MCF 10A (cell line): ENCODE data around the gene KIAA2012. TPM values are rescaled to one million over a fixed set of nuclear protein-coding genes. Genes with fewer than 3 reads are reported as not detected.

Experiments used
- BruUV-seq: library from RNA; stranded (reverse); fragments of 400-500 nt; replicated peaks from 2 replicates; lab custom pipeline; 2021; lab: Mats Ljungman, UMichigan
- CTCF ChIA-PET: fragments of 300-600 bp; sonication (Branson Sonifier 250); formaldehyde crosslinking; extraction: SDS; loops from one replicate; lab custom pipeline; 2021; ENCODE audit warnings: antibody characterized with exemption, inconsistent platforms; lab: Yijun Ruan, JAX
- POLR2A ChIA-PET: fragments of 300-600, 350-650 bp; sonication (Branson Sonifier 250); formaldehyde crosslinking; extraction: SDS; loops from one replicate; lab custom pipeline; 2020; ENCODE audit warnings: antibody characterized with exemption, inconsistent platforms; lab: Yijun Ruan, JAX
- DNase-seq: peaks from one replicate; pipeline ENCODE4 v3.0.0-alpha.2; 2018; ENCODE audit not compliant: unreplicated experiment
- H3K27ac Mint-ChIP-seq: one replicate; pipeline ENCODE4 v1.8.0; 2022; ENCODE audit warnings: mild to moderate bottlenecking, low read depth, mixed read lengths; ENCODE audit not compliant: unreplicated experiment
- H3K27me3 Mint-ChIP-seq: one replicate; pipeline ENCODE4 v1.8.0; 2022; ENCODE audit warnings: mixed read lengths; ENCODE audit not compliant: insufficient read depth, unreplicated experiment
- H3K36me3 Mint-ChIP-seq: one replicate; pipeline ENCODE4 v1.8.0; 2022; ENCODE audit warnings: mild to moderate bottlenecking, moderate library complexity, mixed read lengths; ENCODE audit not compliant: insufficient read depth, unreplicated experiment
- H3K4me1 Mint-ChIP-seq: one replicate; pipeline ENCODE4 v1.8.0; 2022; ENCODE audit warnings: mixed read lengths; ENCODE audit not compliant: insufficient read depth, unreplicated experiment
- H3K4me3 Mint-ChIP-seq: one replicate; pipeline ENCODE4 v1.8.0; 2022; ENCODE audit warnings: mild to moderate bottlenecking, moderate library complexity, mixed read lengths; ENCODE audit not compliant: unreplicated experiment
- H3K9me3 Mint-ChIP-seq: one replicate; pipeline ENCODE4 v1.8.0; 2022; ENCODE audit warnings: mixed read lengths; ENCODE audit not compliant: unreplicated experiment
- intact Hi-C: fragments of 100-400 bp; cut with micrococcal nuclease; formaldehyde crosslinking; loops from 2 replicates; pipeline ENCODE4 v1.14.1; 2022
- total RNA-seq: library from RNA; stranded (reverse); gene quantifications from 2 replicates; pipeline ENCODE4 v1.2.3, GENCODE V29; 2022
- TF ChIP-seq, protein P1 (sequence below): fragments of 200-600 bp; IDR thresholded peaks from one replicate; pipeline ENCODE4 v1.8.0; 2022; ENCODE audit warnings: antibody characterized with exemption, mild to moderate bottlenecking; ENCODE audit not compliant: unreplicated experiment

The KIAA2012 gene
- total RNA-seq, 1 experiment from 2014 or later, result not detected

DNA sequence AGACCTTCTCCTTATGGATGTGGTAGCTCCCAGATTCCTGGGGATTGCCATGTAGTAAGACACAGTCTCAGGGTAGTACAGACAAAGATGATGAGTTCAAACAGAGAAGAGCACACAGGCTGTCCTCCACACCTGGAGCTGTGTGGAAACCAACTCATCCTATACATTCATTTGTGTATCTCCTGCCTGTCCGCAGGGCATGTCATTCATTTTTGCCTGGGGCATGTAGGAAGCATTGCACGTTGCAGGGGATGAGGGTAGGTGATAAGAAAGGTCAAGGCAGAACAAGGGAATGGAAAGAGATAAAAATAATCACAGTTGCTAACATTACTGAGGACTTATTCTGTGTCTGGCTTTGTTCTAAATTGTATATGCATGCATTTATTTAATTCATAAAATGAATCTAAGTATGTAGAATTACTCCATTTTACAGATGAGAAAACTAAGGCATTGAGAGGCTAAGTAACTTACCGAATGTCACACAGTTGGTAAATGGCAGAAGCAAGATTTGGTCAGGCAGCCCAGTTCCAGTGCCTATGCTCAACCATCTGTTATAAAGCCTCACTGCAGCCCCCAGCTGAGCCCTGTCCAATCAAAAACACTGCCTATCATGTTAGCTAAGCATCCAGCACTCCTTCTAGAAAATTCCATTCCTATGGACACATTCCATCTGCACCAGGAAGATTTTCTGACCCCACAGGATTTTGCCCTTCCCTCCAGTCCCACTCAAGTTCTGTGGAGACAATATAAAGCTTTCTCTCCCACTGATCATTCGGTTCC lies 84.3 kb downstream of the KIAA2012 start:
- POLR2A ChIA-PET, result no interaction called here
- CTCF ChIA-PET, result interaction anchor here (0.6 to 1.1 kb wide), 2 partner anchors 55 to 297 kb away, joined by 3 to 4 read pairs; no protein-coding TSS in a partner anchor

DNA sequence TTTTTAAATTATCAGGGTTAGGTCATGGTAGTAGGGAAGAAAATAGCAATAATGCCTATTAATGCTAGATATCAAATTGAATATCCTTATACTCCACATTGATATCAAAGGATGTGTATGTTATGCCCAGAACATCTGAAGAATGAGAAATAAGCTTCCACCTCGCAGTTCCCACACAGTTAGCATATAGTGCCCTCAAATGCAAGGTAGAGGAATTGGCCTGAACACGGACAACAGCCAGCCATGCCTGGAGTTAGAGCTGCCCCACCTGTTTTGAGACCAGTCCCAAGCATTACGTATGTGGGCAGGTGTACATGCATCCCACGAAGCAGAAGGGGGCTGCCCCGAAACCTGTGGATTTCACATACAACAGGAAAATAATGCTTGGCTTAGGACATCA lies 85.7 kb downstream of the KIAA2012 start:
- Mint-ChIP-seq H3K4me1 (no peaks in the 10 kb centered on the region), H3K36me3 (no peaks in the 10 kb centered on the region), H3K27ac (no peak overlapping the region), H3K27me3 (peaks cover 10% of the 10 kb centered on the region), H3K4me3 (no peak overlapping the region), H3K9me3 (no peaks in the 10 kb centered on the region)
- ChIA-PET POLR2A (interaction anchor here (0.8 kb wide), 1 partner anchor 299 kb away, joined by 4 read pairs; no protein-coding TSS in a partner anchor), CTCF (interaction anchor here (0.5 to 1.8 kb wide), 6 partner anchors 9 to 912 kb away, joined by 3 to 5 read pairs (median 4); no protein-coding TSS in a partner anchor)
- no TSS peak for BruUV-seq
- TF ChIP-seq, protein P1, sequence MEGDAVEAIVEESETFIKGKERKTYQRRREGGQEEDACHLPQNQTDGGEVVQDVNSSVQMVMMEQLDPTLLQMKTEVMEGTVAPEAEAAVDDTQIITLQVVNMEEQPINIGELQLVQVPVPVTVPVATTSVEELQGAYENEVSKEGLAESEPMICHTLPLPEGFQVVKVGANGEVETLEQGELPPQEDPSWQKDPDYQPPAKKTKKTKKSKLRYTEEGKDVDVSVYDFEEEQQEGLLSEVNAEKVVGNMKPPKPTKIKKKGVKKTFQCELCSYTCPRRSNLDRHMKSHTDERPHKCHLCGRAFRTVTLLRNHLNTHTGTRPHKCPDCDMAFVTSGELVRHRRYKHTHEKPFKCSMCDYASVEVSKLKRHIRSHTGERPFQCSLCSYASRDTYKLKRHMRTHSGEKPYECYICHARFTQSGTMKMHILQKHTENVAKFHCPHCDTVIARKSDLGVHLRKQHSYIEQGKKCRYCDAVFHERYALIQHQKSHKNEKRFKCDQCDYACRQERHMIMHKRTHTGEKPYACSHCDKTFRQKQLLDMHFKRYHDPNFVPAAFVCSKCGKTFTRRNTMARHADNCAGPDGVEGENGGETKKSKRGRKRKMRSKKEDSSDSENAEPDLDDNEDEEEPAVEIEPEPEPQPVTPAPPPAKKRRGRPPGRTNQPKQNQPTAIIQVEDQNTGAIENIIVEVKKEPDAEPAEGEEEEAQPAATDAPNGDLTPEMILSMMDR, result no peak
- DNase-seq, result peak; percentile 26
- intact Hi-C loops, result loop anchor here (2.0 to 5.0 kb wide), 3 partner anchors 298 to 376 kb away; partner anchors contain the start of gene ALS2

More for the DNA sequence above, 84.3 kb downstream of the KIAA2012 start:
- H3K27me3 Mint-ChIP-seq, result peaks cover 19% of the 10 kb centered on the region
- no peak overlapping the region for H3K4me3 Mint-ChIP-seq
- H3K36me3 Mint-ChIP-seq, result no peaks in the 10 kb centered on the region
- no peaks in the 10 kb centered on the region for H3K9me3 Mint-ChIP-seq
- H3K27ac Mint-ChIP-seq, result no peak overlapping the region
- DNase-seq, result no peak
- H3K4me1 Mint-ChIP-seq, result no peaks in the 10 kb centered on the region
- no TSS peak for BruUV-seq
- intact Hi-C loops, result loop anchor here (5.0 kb wide), 2 partner anchors 360 to 375 kb away; partner anchors contain the start of gene ALS2
- TF ChIP-seq, protein P1, result no peak

DNA sequence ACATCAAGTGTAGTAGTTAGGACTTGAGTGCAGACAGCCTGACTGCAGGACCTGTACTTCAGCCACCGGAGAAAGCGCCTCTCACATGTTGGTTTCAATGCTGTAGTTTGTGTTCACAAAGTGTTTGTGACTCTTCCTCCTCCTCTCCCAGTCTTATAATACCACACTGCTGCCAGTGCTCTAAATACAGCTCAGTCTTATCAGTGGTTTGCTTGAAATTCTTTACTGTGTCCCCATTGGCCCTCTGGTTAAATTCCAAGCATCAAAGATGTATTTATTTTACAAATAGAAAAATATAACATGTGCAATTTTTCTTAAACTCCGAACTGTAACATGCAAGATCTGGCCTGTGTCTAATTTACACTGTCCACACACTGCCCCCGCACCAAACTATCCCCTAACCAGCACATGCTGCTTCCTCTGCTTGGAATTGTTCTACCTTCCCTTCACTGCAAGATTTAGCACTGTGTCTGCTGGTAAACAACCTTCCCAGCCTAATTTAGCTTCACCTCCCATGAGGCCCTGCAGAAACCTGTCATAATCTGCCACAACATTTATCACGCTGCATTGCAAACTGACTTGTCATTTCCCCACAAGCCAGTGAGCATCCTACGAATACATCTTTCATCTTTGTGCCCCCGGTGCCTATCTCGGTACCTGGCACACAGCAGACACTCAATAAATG lies 88.2 kb downstream of the KIAA2012 start:
- Mint-ChIP-seq H3K4me1 (no peaks in the 10 kb centered on the region), H3K27me3 (peaks cover 7% of the 10 kb centered on the region), H3K36me3 (no peaks in the 10 kb centered on the region), H3K9me3 (no peaks in the 10 kb centered on the region), H3K4me3 (no peak overlapping the region), H3K27ac (no peak overlapping the region)
- no peak for DNase-seq
- ChIA-PET CTCF (interaction anchor here (1.1 to 1.6 kb wide), 2 partner anchors 17 to 301 kb away, joined by 3 to 5 read pairs; no protein-coding TSS in a partner anchor), POLR2A (no interaction called here)
- TF ChIP-seq, protein P1, result no peak
- BruUV-seq, result no TSS peak
- intact Hi-C loops, result no loop called here

DNA sequence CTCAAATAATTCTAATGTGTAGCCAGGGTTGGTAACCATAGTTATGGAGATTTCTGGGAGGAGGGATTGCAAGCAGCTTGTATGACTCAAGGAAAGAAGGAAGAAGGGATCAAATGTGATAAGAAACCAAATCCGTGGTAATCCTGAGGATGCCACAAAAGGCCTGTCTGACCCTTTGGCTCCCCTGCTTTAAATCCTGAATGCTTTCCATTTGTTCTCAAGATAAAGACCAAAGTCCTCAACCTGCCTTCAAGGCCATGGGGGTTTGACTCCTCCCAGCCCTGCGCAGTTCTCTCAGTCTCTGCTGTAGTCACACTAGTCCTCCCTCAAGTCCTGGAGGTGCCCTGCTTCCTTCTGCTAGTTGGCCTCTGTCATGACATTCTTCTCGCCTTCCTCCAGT lies 91.4 kb downstream of the KIAA2012 start:
- no peaks in the 10 kb centered on the region for H3K36me3 Mint-ChIP-seq
- TF ChIP-seq, protein P1, result no peak
- ChIA-PET POLR2A (no interaction called here), CTCF (interaction anchor here (0.6 to 3.8 kb wide), 4 partner anchors 14 to 304 kb away, joined by 3 to 21 read pairs (median 4); no protein-coding TSS in a partner anchor)
- intact Hi-C loops, result no loop called here
- no peak overlapping the region for H3K4me3 Mint-ChIP-seq
- H3K4me1 Mint-ChIP-seq, result no peaks in the 10 kb centered on the region
- H3K27ac Mint-ChIP-seq, result no peak overlapping the region
- no peak for DNase-seq
- H3K27me3 Mint-ChIP-seq, result no peaks in the 10 kb centered on the region
- no TSS peak for BruUV-seq
- H3K9me3 Mint-ChIP-seq, result no peaks in the 10 kb centered on the region
